GM04503 (cell line): ENCODE results near the gene CALML6.

Experiments
- DNase-seq: peaks from one replicate; pipeline ENCODE4 v3.0.0-alpha.2; 2012; ENCODE audit warnings: low read depth

The CALML6 gene

GRCh38 chr1:1942753-1943656 lies 27.9 kb downstream of the CALML6 start:
- DNase-seq: no peak

- no peak for DNase-seq
These were observed 28.9 kb downstream of the CALML6 start for GRCh38 chr1:1943834-1944570.

GRCh38 chr1:1945782-1946393 lies 30.8 kb downstream of the CALML6 start:
- DNase-seq: no peak

- no peak for DNase-seq
These were observed 31.5 kb downstream of the CALML6 start for GRCh38 chr1:1946540-1946939.

DNA sequence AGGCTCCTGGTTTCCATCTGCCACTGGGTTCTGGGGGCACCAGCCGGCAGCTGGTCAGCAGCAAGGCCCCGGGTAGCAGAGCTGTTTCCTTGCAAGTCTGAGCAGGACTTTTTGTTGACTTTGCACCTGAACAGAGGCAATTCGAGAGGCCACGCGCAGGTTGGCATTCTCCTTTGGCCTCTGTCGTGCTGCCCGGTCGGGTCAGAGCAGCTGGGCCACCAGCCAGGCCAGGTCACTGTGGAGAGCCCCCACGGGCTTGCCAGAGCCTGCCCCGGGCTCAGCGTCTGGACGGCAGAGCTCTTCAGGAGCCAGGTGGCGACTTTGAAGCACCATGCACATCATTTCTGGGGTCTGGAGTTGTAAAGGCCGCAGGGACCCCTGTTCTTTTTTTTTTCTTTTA lies 32.4 kb downstream of the CALML6 start:
- DNase-seq: no peak

- DNase-seq: no peak
These were observed 33.7 kb downstream of the CALML6 start for GRCh38 chr1:1948783-1949182.

GRCh38 chr1:1950940-1951339 lies 35.9 kb downstream of the CALML6 start:
- DNase-seq: no peak

GRCh38 chr1:1954015-1954414 lies 39.0 kb downstream of the CALML6 start:
- DNase-seq: no peak

- DNase-seq: no peak
These were observed 39.9 kb downstream of the CALML6 start for GRCh38 chr1:1954831-1955441.

DNA sequence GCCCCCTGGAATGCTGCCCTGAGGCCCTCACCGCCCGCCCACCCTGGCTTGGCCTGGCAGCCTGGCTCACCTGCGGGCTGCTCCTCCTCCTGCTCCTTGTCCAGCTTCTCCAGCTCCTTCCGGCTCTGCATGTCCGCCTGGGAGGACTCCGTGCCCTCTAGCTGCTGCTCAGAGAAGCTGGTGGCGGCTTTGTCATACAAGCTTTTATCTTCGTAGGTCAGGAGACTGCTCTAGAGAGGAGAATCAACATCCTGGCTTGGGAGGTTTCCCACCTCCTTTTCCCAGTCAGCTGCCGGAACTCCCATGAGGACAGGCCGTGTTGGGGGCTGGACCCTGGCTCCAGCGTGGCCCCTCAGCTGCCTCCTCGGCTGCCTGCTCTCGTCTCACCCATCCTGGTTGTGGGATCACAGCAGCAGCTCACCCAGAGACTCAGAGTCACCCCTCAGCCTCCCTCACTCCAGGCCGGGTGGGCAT lies 40.6 kb downstream of the CALML6 start:
- DNase-seq: no peak

- no peak for DNase-seq
These were observed 41.0 kb downstream of the CALML6 start for GRCh38 chr1:1956101-1956500.

- no peak for DNase-seq
These were observed 41.8 kb downstream of the CALML6 start for GRCh38 chr1:1956586-1957532.

GRCh38 chr1:1957533-1957961 lies 42.5 kb downstream of the CALML6 start:
- no peak for DNase-seq

DNA sequence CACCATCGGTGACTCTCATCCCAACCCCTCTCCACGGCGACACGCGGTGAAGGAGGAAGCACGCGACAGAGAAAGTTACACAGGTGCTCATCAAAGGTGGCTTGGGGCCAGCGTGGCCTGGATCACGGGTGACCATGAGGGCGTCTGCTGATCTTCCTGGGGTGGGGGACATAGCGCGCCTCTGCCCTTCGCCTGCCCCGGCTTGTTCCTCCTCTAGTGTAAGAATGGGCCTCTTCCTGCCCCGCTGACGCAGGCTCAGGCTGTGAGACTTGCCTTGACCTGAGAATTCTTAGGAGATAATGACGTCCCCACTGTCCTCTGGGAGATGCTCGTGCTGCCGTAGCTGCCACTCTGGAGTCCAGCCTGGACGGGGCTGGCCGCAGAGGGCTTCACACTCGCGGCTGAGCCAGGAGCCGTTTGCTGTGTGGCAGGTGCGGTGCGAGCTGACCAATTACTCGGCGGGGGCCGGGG lies 43.0 kb downstream of the CALML6 start:
- no peak for DNase-seq

DNA sequence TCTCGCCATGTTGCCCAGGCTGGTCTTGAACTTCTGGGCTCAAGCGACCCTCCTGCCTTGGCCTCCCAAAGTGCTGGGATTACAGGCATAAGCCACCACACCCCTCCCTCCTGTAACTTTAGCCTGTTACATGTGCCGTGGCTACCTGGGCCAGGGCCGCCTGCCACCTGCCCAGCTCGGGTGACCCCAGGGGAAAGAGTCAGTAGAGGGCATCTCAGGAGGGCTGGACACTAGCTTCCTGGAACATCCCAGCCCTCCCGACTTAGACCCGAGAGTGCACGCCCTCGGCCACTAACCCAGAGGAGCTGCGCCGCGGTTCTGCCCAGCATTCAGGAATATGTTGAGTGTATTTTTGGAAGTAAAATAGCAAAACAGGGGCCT lies 44.4 kb downstream of the CALML6 start:
- no peak for DNase-seq

DNA sequence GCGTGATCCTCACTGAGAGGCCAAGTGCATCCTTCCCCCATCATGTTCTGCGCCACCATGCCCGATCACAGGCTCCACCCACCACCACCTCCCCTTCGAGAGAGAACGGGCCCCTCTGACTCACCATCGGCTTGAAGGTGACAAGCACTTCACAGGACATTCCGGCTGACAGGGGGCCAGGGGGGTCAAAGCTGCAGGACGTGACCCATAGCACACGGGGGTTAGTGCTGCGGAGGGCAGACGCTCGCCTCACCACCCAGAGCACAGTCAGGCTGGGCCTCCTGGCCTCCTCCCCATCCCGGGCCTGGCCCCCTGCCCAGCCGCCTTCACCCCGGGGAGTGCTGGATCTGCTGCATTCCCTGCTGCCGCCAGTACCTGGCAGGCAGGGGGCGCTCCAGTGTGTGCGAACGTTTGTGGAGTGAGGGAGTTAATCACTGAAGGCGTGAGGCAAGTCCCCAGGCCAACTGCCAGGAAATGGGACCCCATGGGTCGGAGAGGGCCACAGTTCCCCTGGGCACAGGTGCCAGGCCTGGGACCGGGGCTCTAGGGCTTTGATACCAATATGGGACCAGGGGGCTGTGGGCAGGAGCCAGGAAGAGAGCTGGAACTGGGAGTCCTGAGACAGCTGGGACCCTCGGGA lies 44.9 kb downstream of the CALML6 start:
- DNase-seq: no peak

GRCh38 chr1:1960480-1961196 lies 45.6 kb downstream of the CALML6 start:
- DNase-seq: no peak

GRCh38 chr1:1962752-1963151 lies 47.7 kb downstream of the CALML6 start:
- no peak for DNase-seq

- DNase-seq: no peak
These were observed 48.5 kb downstream of the CALML6 start for GRCh38 chr1:1963570-1963969.

DNA sequence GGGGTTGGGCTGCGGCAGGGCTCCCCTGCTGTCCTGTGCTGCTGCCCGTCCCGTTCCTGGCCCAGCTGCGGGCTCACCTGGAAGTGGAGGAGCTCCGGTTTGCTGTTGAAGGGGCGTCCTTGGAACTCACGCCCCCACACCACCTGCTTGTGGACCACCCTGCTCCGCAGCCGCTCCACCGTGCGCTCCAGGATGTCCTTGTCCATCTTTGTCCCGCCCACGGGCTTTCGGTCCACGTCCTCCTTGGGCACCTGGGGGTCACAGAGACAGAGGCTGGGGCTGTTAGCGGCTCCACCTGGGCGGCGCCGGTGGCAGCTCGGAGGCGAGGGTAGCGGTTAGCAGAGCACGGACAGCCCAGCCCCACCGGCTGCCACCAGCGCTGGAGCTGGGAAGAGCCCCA lies 49.8 kb downstream of the CALML6 start:
- DNase-seq: no peak
